HG03521 (cell line): Measurements from ENCODE around the gene UBN1.
"Not testable (repeated sequence)": the region's sequence is repeated elsewhere in the genome, so short reads cannot be mapped to it uniquely, and the experiment has no call there.

Experiments
- ATAC-seq: cut with Tn5 transposase; IDR thresholded peaks from one replicate; pipeline ENCODE4 v1.9.1; 2021; ENCODE audit warnings: mild to moderate bottlenecking, moderate library complexity; ENCODE audit not compliant: unreplicated experiment

Gene UBN1

DNA sequence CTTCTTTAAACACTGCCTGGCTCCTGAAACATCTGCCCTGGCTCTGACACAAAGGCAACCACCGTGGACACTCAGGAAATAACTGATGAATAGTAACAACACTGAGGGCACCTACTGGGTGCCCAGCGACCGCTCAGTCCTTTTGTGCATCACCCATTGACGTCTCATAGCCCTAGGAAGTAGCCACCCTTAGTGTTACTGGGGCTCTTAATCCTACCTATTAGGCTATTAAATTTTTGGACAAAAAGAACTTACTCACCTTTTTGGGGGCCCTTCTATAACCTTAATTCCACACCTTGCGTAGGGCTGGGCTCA, 78.0 kb downstream of the UBN1 start:
- ATAC-seq = no peak

DNA sequence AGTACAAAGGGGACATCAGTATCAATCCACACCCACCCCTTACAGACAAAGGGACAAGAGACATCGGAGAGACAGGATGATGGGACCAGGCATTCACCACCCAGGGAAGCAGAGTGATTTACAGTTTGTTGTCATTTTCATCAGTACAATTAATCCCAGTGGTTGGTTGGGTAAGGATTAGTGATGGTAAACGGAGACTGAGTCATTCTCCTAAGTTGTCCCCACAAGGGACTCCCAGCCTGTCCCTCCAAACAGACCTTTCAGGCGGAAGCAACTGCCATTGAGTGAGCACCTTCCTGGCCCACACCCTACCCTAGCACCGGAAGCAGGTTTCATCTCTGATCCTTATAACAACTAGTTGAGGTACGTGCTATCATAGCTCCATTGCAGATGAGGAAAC, 78.5 kb downstream of the UBN1 start:
- ATAC-seq = no peak

DNA sequence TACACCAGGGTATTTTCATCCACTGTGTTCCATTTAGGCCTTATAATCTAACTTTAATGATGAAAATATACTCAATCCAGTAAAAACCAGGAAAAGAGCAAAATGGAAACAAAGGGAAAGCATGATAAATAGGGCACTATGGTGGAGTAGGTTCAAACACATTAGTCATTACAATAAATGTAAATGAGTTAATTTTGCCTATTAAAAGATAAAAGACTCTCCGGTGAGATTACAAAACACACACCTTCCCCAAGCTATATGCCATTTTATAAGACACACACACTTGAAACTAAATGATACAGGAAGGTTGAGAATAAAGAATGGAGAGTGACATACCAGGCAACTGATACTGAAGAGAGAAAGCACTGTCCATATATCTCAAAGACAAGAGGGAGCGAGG, 79.6 kb downstream of the UBN1 start:
- ATAC-seq = no peak

DNA sequence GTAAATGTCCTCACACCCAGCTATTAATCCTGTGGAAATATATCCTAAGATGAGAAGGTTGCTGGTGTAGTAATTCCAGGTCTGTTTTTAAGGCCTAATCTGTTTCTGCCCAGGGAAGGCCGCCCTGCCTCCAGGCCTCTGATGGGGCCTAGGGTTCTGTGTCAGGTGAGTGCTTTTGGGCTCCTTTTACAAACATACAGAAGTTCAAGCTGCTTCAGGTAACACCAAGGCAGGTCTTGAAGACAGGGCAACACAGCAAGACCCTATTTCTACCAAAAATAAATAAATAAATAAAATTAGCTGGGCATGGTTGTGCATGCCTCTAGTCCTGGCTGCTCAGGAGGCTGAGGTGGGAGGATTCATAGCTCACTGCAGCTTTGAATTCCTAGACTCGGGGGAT, 80.4 kb downstream of the UBN1 start:
- ATAC-seq = no peak

DNA sequence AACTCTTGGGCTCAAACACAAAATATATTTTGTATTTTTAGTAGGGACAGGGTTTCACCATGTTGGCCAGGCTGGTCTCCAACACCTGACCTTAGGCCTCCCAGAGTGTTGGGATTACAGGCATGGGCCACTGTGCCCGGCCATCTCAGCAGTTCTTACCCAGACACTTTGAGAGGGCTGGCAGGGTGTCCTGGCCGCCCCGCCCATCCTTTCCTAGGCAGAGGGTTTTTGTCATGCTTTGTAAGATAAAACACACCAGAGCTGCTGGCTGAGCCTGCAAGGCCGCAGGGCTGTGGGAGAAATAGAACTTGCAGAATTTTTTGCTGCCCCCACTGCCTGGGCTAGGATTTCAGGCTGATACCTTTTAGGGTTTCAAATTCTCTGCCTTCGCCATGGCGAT, 80.9 kb downstream of the UBN1 start:
- ATAC-seq = no peak

DNA sequence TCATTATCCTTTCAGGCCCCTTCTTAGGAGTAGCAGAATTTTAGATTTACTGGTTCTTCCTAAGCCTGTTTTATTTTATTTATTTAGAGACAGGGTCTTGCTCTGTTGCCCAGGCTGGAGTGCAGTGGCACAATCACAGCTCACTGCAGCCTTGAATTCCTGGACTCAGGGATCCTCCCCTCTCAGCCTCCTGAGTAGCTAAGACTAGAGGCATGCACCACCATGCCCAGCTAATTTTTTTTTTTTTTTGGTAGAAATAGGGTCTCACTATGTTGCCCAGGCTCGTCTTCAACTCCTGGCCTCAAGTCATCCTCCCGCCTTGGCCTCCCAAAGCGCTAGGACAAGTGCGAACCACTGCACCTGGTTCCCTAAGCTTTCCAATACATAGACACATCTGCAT, 82.3 kb downstream of the UBN1 start:
- not testable (repeated sequence) for ATAC-seq

DNA sequence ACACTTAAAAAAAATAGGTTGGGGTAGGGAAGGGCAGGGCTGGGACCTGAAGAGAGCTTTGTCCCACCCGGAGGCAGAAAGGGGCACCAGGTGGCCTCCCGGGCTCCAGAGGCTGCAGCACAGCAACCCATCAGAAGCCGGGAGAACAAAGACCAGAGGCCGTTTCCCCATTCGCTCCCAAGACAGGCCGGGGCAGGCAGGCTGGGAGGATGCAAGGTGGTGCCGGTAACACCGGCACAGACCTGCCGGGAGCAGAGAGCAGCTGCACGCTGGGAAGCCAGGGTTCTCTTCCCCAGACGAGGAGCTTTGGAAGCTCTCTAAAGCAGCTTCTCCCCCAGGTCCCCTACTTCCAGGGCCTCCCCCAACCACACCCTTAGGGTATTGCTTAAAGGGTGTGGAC, 84.1 kb downstream of the UBN1 start:
- ATAC-seq = no peak
